Measurements from ENCODE around the gene MAP2K6. TPM values are rescaled to one million over a fixed set of nuclear protein-coding genes. Genes with fewer than 3 reads are reported as not detected.
A peak's percentile ranks its signal among the peaks of the same experiment; 100 is the strongest.

The MAP2K6 gene
- total RNA-seq, 1 experiment from 2014 or later, result 9.6 TPM

- Mint-ChIP-seq H3K27ac (ENCODE audit: unreplicated experiment) (no peak overlapping the region), H3K9me3 (ENCODE audit: unreplicated experiment) (no peaks in the 10 kb centered on the region), H3K27me3 (ENCODE audit: insufficient read depth, unreplicated experiment) (no peaks in the 10 kb centered on the region), H3K4me1 (ENCODE audit: low read depth, unreplicated experiment) (peaks cover 22% of the 10 kb centered on the region), H3K36me3 (ENCODE audit: insufficient read depth, unreplicated experiment) (no peaks in the 10 kb centered on the region), H3K4me3 (ENCODE audit: unreplicated experiment) (no peak overlapping the region)
- TF ChIP-seq CTCF (IDR thresholded peaks at IDR 0.05; ENCODE audit: insufficient read depth in 1 of 2, low read depth in 1 of 2, low read length in 1 of 2, severe bottlenecking in 1 of 2, unreplicated experiment in 1 of 2), result peak in 1 of 2 experiments; percentile 10
- ChIA-PET CTCF (no interaction called here), POLR2A (no interaction called here)
- intact Hi-C loops (cut with micrococcal nuclease; ENCODE audit: unreplicated experiment), result no loop called here
- peak; percentile 29 to 39 for DNase-seq
- no peaks in the 10 kb centered on the region for H3K36me3 ChIP-seq (ENCODE audit: control insufficient read depth, insufficient read depth, low read length)
- peaks cover 3% of the 10 kb centered on the region; the same call in 1 of the 2 replicates for H3K4me1 ChIP-seq
- BruUV-seq (replicated peaks), result no TSS peak
- no peaks in the 10 kb centered on the region for H3K9me3 ChIP-seq
- H3K27me3 ChIP-seq (replicated peaks; ENCODE audit: control insufficient read depth, insufficient read depth, low read length), result no peaks in the 10 kb centered on the region
- no peak overlapping the region for H3K4me3 ChIP-seq (ENCODE audit: low read depth, low read length)
Measured at GRCh38 chr17:69492410-69493071, 78.0 kb downstream of the MAP2K6 start.

- H3K4me1 Mint-ChIP-seq (ENCODE audit: low read depth, unreplicated experiment), result peaks cover 30% of the 10 kb centered on the region
- POLR2A ChIA-PET, result no interaction called here
- CTCF ChIA-PET, result no interaction called here
- H3K27ac Mint-ChIP-seq (ENCODE audit: unreplicated experiment), result no peak overlapping the region
- BruUV-seq (replicated peaks), result no TSS peak
- H3K27me3 ChIP-seq (replicated peaks; ENCODE audit: control insufficient read depth, insufficient read depth, low read length), result no peaks in the 10 kb centered on the region
- no peak overlapping the region for H3K4me3 ChIP-seq (ENCODE audit: low read depth, low read length)
- no peaks in the 10 kb centered on the region for H3K9me3 Mint-ChIP-seq (ENCODE audit: unreplicated experiment)
- no peak for TF ChIP-seq CTCF (IDR thresholded peaks at IDR 0.05; ENCODE audit: insufficient read depth in 1 of 2, low read depth in 1 of 2, low read length in 1 of 2, severe bottlenecking in 1 of 2, unreplicated experiment in 1 of 2)
- H3K4me1 ChIP-seq, result peaks cover 7% of the 10 kb centered on the region
- no peaks in the 10 kb centered on the region for H3K27me3 Mint-ChIP-seq (ENCODE audit: insufficient read depth, unreplicated experiment)
- H3K9me3 ChIP-seq, result no peaks in the 10 kb centered on the region
- H3K4me3 Mint-ChIP-seq (ENCODE audit: unreplicated experiment), result no peak overlapping the region
- no peaks in the 10 kb centered on the region for H3K36me3 Mint-ChIP-seq (ENCODE audit: insufficient read depth, unreplicated experiment)
- intact Hi-C loops (cut with micrococcal nuclease; ENCODE audit: unreplicated experiment), result no loop called here
- no peaks in the 10 kb centered on the region for H3K36me3 ChIP-seq (ENCODE audit: control insufficient read depth, insufficient read depth, low read length)
- no peak for DNase-seq
Measured at GRCh38 chr17:69495787-69496186, 81.3 kb downstream of the MAP2K6 start.

GRCh38 chr17:69497161-69497560, 82.7 kb downstream of the MAP2K6 start:
- no peaks in the 10 kb centered on the region for H3K36me3 Mint-ChIP-seq (ENCODE audit: insufficient read depth, unreplicated experiment)
- intact Hi-C loops (cut with micrococcal nuclease; ENCODE audit: unreplicated experiment), result no loop called here
- H3K9me3 ChIP-seq, result no peaks in the 10 kb centered on the region
- H3K4me1 ChIP-seq, result peaks cover 7% of the 10 kb centered on the region
- no peaks in the 10 kb centered on the region for H3K27me3 Mint-ChIP-seq (ENCODE audit: insufficient read depth, unreplicated experiment)
- no peaks in the 10 kb centered on the region for H3K9me3 Mint-ChIP-seq (ENCODE audit: unreplicated experiment)
- ChIA-PET POLR2A (no interaction called here), CTCF (no interaction called here)
- H3K36me3 ChIP-seq (ENCODE audit: control insufficient read depth, insufficient read depth, low read length), result no peaks in the 10 kb centered on the region
- BruUV-seq (replicated peaks), result no TSS peak
- no peak overlapping the region for H3K4me3 ChIP-seq (ENCODE audit: low read depth, low read length)
- H3K27me3 ChIP-seq (replicated peaks; ENCODE audit: control insufficient read depth, insufficient read depth, low read length), result no peaks in the 10 kb centered on the region
- H3K4me3 Mint-ChIP-seq (ENCODE audit: unreplicated experiment), result no peak overlapping the region
- DNase-seq, result no peak
- H3K4me1 Mint-ChIP-seq (ENCODE audit: low read depth, unreplicated experiment), result peaks cover 30% of the 10 kb centered on the region
- H3K27ac Mint-ChIP-seq (ENCODE audit: unreplicated experiment), result no peak overlapping the region
- no peak for TF ChIP-seq CTCF (IDR thresholded peaks at IDR 0.05; ENCODE audit: insufficient read depth in 1 of 2, low read depth in 1 of 2, low read length in 1 of 2, severe bottlenecking in 1 of 2, unreplicated experiment in 1 of 2)
